GM18868 (cell line): ENCODE measurements around the gene CFAP45.

Source experiments
- ATAC-seq: cut with Tn5 transposase; IDR thresholded peaks from one replicate; pipeline ENCODE4 v1.9.1; 2021; ENCODE audit warnings: mild to moderate bottlenecking, moderate library complexity; ENCODE audit not compliant: unreplicated experiment

Gene CFAP45

GRCh38 chr1:159924025-159924790 is 24.2 kb upstream of the CFAP45 start:
- ATAC-seq: peak; percentile 12

- peak; percentile 43 for ATAC-seq
These were observed 23.4 kb upstream of the CFAP45 start for GRCh38 chr1:159923203-159924024.

- ATAC-seq: no peak
These were observed 22.7 kb upstream of the CFAP45 start for GRCh38 chr1:159922511-159923202.

GRCh38 chr1:159921700-159922504 is 21.9 kb upstream of the CFAP45 start:
- ATAC-seq: peak; percentile 17

GRCh38 chr1:159921251-159921650 is 21.3 kb upstream of the CFAP45 start:
- ATAC-seq: peak; percentile 28

- no peak for ATAC-seq
These were observed 20.7 kb upstream of the CFAP45 start for GRCh38 chr1:159920651-159921050.

GRCh38 chr1:159920202-159920601 is 20.2 kb upstream of the CFAP45 start:
- ATAC-seq: no peak

- ATAC-seq: no peak
These were observed 19.4 kb upstream of the CFAP45 start for GRCh38 chr1:159919236-159919865.

GRCh38 chr1:159918352-159919200 is 18.6 kb upstream of the CFAP45 start:
- no peak for ATAC-seq

GRCh38 chr1:159917533-159918351 is 17.8 kb upstream of the CFAP45 start:
- no peak for ATAC-seq

- ATAC-seq: no peak
These were observed 16.5 kb upstream of the CFAP45 start for GRCh38 chr1:159916242-159917051.

GRCh38 chr1:159915571-159916241 is 15.7 kb upstream of the CFAP45 start:
- ATAC-seq: no peak

GRCh38 chr1:159914252-159915018 is 14.5 kb upstream of the CFAP45 start:
- ATAC-seq: no peak

GRCh38 chr1:159913451-159914192 is 13.7 kb upstream of the CFAP45 start:
- no peak for ATAC-seq

- ATAC-seq: no peak
These were observed 11.5 kb upstream of the CFAP45 start for GRCh38 chr1:159911326-159912070.
